Myocyte (in vitro differentiated cells): Measurements from ENCODE around the gene JAZF1. TPM values are rescaled to one million over a fixed set of nuclear protein-coding genes. Genes with fewer than 3 reads are reported as not detected.
"Not testable (repeated sequence)": the region's sequence is repeated elsewhere in the genome, so short reads cannot be mapped to it uniquely, and the experiment has no call there.

ENCODE experiments used
- DNase-seq: peaks from one replicate; pipeline ENCODE4 v3.0.0-alpha.2; 2012; ENCODE audit warnings: low read depth
- total RNA-seq: library from RNA; depleted of rRNA; stranded (reverse); fragments of >200 nt; gene quantifications from 2 replicates; pipeline ENCODE4 v1.2.3, GENCODE V29; 2014

Gene JAZF1
- total RNA-seq, 1 donor from 2014 or later = 9.3 TPM

DNA sequence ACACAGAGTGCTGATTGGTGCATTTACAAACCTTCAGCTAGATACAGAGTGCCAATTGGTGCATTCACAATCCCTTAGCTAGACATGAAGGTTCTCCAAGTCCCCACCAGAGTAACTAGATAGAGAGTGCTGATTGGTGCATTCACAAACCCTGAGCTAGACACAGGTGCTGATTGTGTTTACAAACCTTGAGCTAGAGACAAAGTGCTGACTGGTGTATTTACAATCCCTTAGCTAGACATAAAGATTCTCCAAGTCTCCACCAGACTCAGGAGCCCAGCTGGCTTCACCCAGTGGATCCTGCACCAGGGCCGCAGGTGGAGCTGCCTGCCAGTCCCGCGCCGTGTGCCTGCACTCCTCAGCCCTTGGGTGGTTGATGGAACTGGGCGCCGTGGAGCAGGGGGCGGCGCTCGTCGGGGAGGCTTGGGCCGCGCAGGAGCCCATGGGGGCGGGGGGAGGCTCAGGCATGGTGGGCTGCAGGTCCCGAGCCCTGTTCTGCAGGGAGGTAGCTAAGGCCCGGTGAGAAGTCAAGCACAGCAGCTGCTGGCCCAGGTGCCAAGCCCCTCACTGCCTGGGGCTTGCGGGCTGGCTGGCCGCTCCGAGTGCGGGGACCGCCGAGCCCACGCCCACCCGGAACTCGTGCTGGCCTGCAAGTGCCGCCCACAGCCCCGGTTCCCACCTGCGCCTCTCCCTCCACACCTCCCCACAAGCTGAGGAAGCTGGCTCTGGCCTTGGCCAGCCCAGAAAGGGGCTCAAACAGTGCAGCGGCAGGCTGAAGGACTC lies 323.7 kb downstream of the JAZF1 start:
- not testable (repeated sequence) for DNase-seq

GRCh38 chr7:27850531-27850930 lies 330.1 kb downstream of the JAZF1 start:
- no peak for DNase-seq

- peak; percentile 68 for DNase-seq
Observed at GRCh38 chr7:27846388-27846787, 334.2 kb downstream of the JAZF1 start.

GRCh38 chr7:27843584-27844305 lies 336.9 kb downstream of the JAZF1 start:
- no peak for DNase-seq

- DNase-seq = no peak
Observed at GRCh38 chr7:27842851-27843250, 337.7 kb downstream of the JAZF1 start.

DNA sequence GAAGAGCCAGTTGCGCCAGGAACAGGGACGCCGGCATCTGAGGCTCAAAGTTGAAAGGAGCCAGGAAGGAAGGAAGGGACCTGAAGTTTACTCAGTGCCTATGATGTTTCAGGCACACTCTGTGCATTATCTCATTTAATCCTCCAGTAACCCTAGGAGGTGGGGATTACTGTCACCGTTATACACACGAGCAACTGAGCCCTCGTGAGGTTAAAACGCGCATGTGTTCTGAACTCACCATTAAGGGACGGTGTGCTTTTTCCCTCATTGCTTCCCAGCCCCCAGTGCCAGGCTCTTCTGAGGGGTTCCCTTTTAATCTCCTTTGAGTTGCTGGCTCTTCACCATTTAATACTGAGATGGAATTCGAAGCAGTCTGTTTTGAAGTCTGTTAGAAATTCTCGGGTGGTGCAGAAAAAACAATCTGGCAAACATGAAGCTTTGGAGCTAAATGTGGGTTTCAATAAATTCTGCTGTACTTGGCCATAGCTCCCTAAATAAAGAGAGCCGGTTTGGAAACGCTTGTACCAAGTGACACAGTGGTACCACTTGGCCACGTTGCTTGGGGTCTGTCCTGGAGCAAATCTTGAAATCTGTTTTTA lies 338.4 kb downstream of the JAZF1 start:
- DNase-seq = no peak

GRCh38 chr7:27840760-27841364 lies 339.7 kb downstream of the JAZF1 start:
- no peak for DNase-seq

DNA sequence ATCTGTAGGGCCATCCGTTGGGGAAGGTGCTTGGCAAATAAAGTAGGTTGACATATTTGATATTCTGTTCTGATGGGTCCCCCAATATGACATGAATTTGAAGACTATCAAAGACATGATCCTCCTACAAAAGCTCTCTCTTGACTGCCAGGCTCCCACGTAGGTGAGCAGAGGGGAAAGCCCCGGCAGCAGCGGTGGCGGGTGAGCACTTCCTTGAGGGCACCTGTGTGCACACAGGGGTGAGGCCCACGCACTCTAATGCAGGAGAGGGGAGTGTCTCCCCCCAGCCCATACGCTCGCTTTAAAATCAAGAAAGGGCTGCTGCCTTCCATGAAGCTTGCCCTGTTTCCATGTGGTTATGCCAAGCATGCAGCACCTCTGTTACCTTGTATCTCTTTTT lies 340.3 kb downstream of the JAZF1 start:
- DNase-seq = no peak

- no peak for DNase-seq
Observed at GRCh38 chr7:27839099-27839498, 341.5 kb downstream of the JAZF1 start.

- no peak for DNase-seq
Observed at GRCh38 chr7:27836536-27836935, 344.1 kb downstream of the JAZF1 start.

DNA sequence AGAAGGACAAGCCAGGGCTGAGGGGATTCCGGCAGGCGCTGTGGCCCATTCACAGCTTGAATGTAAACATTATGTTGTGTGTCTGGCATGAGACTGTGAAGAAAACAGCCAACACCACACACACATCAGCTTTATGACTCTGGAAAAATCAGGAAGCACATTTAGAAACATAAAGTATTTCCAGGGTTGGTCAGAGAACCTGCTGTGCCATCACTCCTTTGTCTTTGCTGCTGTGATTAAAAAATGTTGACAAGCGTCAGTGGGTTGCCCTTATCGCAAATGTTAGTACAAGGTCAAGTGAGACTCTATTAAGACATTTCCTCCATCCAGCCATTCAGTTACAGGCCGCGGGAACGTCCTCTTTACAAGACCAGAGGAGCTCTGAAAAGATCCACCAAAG lies 345.2 kb downstream of the JAZF1 start:
- DNase-seq = no peak

DNA sequence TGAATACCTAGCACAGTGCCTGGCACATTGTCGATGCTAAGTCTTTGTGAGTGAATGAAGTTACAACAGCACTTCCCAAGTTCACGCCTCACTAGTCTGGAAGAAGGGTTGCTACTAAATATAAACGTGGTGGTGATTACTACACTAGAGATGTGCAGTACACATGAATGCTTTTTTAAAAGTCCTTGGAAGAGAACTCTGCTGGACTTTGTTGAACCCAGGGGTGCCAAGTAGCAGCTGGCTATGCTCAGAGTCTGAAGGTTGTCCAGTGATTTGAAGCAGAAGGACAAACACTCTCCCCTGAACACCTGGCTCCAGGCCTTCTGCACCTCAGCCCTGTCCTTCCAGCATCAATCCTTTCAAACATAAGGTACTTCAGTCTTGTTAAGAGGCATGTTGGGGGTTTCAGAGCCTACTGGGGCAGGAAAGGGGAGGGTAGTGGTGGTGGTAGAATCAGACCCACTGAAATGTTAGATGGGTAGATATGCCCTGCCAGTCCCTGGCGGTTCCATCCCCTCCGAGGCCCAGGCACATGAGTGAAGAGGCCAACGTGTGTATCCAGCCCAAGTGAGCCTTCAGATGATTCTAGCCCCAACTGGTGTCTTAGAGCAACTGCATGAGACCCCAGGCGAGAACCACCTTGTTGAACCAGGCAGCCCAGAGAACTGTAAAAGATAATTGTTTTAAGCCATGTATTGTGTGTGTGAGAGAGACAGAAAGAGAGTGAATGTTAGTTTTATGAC lies 346.2 kb downstream of the JAZF1 start:
- DNase-seq = no peak

- DNase-seq = no peak
Observed at GRCh38 chr7:27826357-27826756, 354.2 kb downstream of the JAZF1 start.

- DNase-seq = no peak
Observed at GRCh38 chr7:27825891-27826290, 354.7 kb downstream of the JAZF1 start.

DNA sequence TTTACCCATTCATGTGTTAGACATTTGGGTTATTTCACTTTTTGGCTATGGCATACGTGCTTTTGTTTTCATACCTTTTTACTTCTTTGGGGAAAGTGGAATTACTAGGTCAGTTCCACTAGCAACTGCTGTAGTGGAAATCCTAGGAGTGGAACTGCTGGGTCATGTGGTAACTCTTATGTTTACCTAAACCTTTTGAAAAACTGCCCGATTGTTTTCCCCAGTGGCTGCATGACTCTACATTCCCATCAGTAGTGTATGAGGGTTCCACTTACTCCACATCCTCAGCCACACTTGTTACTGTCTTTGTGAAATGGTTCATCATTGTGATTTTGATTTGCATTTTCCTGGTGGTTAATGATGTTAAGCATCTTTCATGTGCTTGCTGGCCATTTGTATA lies 358.4 kb downstream of the JAZF1 start:
- no peak for DNase-seq

DNA sequence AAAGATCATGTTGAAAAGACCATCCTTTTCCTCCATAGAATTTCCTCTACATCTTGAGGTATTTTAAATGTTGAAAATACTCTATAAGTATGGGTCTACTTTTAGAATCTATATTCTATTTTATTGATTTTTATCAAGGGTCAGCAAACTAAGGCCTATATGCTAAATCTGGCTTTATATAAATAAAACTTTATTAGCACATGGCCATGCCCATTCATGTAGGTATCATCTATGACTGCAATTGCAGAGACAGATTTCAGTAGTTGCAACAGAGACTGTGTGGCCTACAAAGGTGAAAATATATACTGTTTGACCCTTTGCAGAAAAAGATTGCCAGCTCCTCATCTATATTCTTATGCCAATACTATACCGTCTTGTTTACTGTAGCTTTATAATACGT lies 367.9 kb downstream of the JAZF1 start:
- DNase-seq = no peak

- DNase-seq = no peak
Observed at GRCh38 chr7:27810186-27810585, 370.4 kb downstream of the JAZF1 start.

GRCh38 chr7:27808626-27809025 lies 372.0 kb downstream of the JAZF1 start:
- peak; percentile 71 for DNase-seq

- no peak for DNase-seq
Observed at GRCh38 chr7:27804139-27804538, 376.5 kb downstream of the JAZF1 start.

DNA sequence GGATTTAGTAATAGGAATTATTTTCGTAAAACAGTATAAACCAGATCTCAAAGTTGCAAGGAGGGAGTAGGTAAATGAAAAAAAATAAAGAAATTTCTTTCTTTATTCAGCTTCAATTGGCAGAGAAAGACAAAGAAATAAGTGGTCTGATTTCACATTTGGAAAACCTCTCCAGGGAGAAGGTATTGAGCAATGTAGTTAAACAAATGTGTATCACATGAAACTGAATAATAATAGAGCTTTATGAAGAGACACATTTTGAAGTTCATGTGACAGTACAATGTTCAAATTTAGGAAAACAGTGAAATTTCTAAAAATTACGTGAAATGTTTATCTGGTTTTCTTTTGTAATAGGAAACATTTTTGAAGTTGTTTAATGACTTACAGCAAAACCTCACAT lies 377.6 kb downstream of the JAZF1 start:
- peak; percentile 44 for DNase-seq

DNA sequence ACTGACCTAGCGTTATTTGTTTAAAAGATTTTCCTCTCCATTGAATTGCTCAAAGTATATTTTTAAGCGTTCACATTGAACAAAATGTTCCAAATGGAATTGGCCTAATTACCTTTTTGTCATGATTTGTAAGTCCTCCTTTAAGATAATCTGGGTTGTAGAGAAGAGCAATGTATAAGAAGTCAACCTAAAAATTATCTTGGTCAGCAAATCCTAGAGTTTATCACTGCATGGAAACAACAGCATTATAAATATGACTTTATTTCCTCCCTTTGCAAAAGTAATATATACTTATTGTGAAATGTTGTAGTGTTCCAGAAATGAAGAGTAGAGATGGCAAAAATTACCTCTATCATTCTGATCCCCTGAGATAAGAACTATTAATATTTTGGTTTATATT lies 381.4 kb downstream of the JAZF1 start:
- no peak for DNase-seq
